A673 (cell line): ENCODE data around the gene FGF1. TPM values are rescaled to one million over a fixed set of nuclear protein-coding genes. Genes with fewer than 3 reads are reported as not detected.
A peak's percentile ranks its signal among the peaks of the same experiment; 100 is the strongest.
"Not testable (repeated sequence)": the region's sequence is repeated elsewhere in the genome, so short reads cannot be mapped to it uniquely, and the experiment has no call there.

Experiments used
- BruUV-seq: library from RNA; stranded (reverse); fragments of 400-500 nt; replicated peaks from 2 replicates; lab custom pipeline; 2021; lab: Mats Ljungman, UMichigan
- CTCF ChIA-PET: fragments of 300-600 bp; sonication (Branson Sonifier 250); formaldehyde crosslinking; loops from one replicate; lab custom pipeline; 2022; ENCODE audit warnings: antibody characterized with exemption; lab: Charles Lee
- POLR2A ChIA-PET: fragments of 300-600 bp; sonication (Branson Sonifier 250); formaldehyde crosslinking; loops from one replicate; lab custom pipeline; 2022; ENCODE audit warnings: antibody characterized with exemption; ENCODE audit not compliant: low non-redundant PET; lab: Charles Lee
- DNase-seq: peaks from one replicate; pipeline ENCODE4 v3.0.0-alpha.2; 2015; ENCODE audit warnings: low spot score
- H3K27ac ChIP-seq: fragments of 200-600 bp; sonication (generic); 2 replicates; pipeline ENCODE4 v1.5.1; 2016; ENCODE audit warnings: mixed run types, low read depth, mild to moderate bottlenecking, mixed read lengths, antibody characterized with exemption, low read length; ENCODE audit not compliant: poor library complexity, severe bottlenecking
- H3K27me3 ChIP-seq: fragments of 200-600 bp; sonication (generic); replicated peaks from 2 replicates; pipeline ENCODE4 v1.6.1; 2017; ENCODE audit warnings: mixed run types, low read depth, mild to moderate bottlenecking, mixed read lengths, antibody characterized with exemption, low read length; ENCODE audit not compliant: insufficient read depth, poor library complexity
- H3K36me3 ChIP-seq: fragments of 200-600 bp; sonication (generic); 2 replicates; pipeline ENCODE4 v1.6.1; 2016; ENCODE audit warnings: mixed run types, mild to moderate bottlenecking, mixed read lengths, antibody characterized with exemption, low read length; ENCODE audit not compliant: insufficient read depth, poor library complexity, severe bottlenecking
- H3K4me1 ChIP-seq: fragments of 200-600 bp; sonication (generic); 2 replicates; pipeline ENCODE4 v1.6.1; 2017; ENCODE audit warnings: mixed run types, mild to moderate bottlenecking, mixed read lengths, antibody characterized with exemption, low read length; ENCODE audit not compliant: insufficient read depth, poor library complexity, severe bottlenecking
- H3K4me3 ChIP-seq: fragments of 200-600 bp; sonication (generic); 2 replicates; pipeline ENCODE4 v1.5.1; 2016; ENCODE audit warnings: low read depth, mixed run types, mild to moderate bottlenecking, mixed read lengths, low read length; ENCODE audit not compliant: poor library complexity, severe bottlenecking
- H3K9me3 ChIP-seq: fragments of 200-600 bp; sonication (generic); 2 replicates; pipeline ENCODE4 v1.6.1; 2016; ENCODE audit warnings: mixed run types, low read depth, mild to moderate bottlenecking, mixed read lengths, antibody characterized with exemption, low read length; ENCODE audit not compliant: poor library complexity, severe bottlenecking
- CTCF ChIP-seq: fragments of 300-800, 200-600 bp; sonication (generic); conservative IDR thresholded peaks from 2 replicates; pipeline ENCODE4 v1.5.1; 2017; ENCODE audit warnings: low read depth, mild to moderate bottlenecking, antibody characterized with exemption, low read length, moderate library complexity, mixed read lengths
- EZH2 ChIP-seq: fragments of 200-600 bp; sonication (generic); IDR thresholded peaks from 2 replicates; pipeline ENCODE4 v1.6.1; 2017; ENCODE audit warnings: borderline replicate concordance, low read depth, mild to moderate bottlenecking, mixed read lengths, antibody characterized with exemption, low read length; ENCODE audit not compliant: poor library complexity, severe bottlenecking
- intact Hi-C: fragments of 100-400 bp; cut with micrococcal nuclease; formaldehyde crosslinking; loops from one replicate; pipeline ENCODE4 v1.10.0; 2022; ENCODE audit not compliant: unreplicated experiment
- total RNA-seq: library from RNA; stranded (reverse); gene quantifications from 2 replicates; pipeline ENCODE4 v1.2.3, GENCODE V29; 2021

The FGF1 gene
- total RNA-seq, 1 experiment from 2014 or later: 0.71 TPM

- ChIA-PET POLR2A (no interaction called here), CTCF (no interaction called here)
- BruUV-seq: no TSS peak
- Histone ChIP-seq H3K36me3 (no peaks in the 10 kb centered on the region), H3K27me3 (no peaks in the 10 kb centered on the region), H3K4me1 (peaks cover 7% of the 10 kb centered on the region), H3K4me3 (no peak overlapping the region), H3K27ac (no peak overlapping the region), H3K9me3 (no peaks in the 10 kb centered on the region)
- intact Hi-C loops: no loop called here
- DNase-seq: no peak
- TF ChIP-seq EZH2 (no peak), CTCF (no peak)
These were observed 35.8 kb downstream of the FGF1 start for GRCh38 chr5:142650060-142650459.

- DNase-seq, intact Hi-C loops, H3K36me3 ChIP-seq, H3K27me3 ChIP-seq, H3K27ac ChIP-seq, BruUV-seq, H3K9me3 ChIP-seq, POLR2A ChIA-PET, H3K4me3 ChIP-seq: not testable (repeated sequence)
- CTCF ChIA-PET: interaction anchor here (0.7 kb wide), 1 partner anchor 13 kb away, joined by 3 read pairs; no protein-coding TSS in a partner anchor
- peaks cover 24% of the 10 kb centered on the region for H3K4me1 ChIP-seq
These were observed 37.8 kb downstream of the FGF1 start for GRCh38 chr5:142648108-142648507.

GRCh38 chr5:142645456-142645855 lies 40.4 kb downstream of the FGF1 start:
- Histone ChIP-seq H3K4me3 (no peak overlapping the region), H3K36me3 (no peaks in the 10 kb centered on the region), H3K27me3 (no peaks in the 10 kb centered on the region), H3K4me1 (peaks cover 33% of the 10 kb centered on the region), H3K27ac (no peak overlapping the region), H3K9me3 (no peaks in the 10 kb centered on the region)
- intact Hi-C loops: no loop called here
- ChIA-PET CTCF (interaction anchor here (2.2 to 3.1 kb wide), 2 partner anchors 10 to 68 kb away, joined by 6 to 21 read pairs; no protein-coding TSS in a partner anchor), POLR2A (interaction anchor here (0.5 kb wide), 1 partner anchor 267 kb away, joined by 3 read pairs; no protein-coding TSS in a partner anchor)
- BruUV-seq: no TSS peak
- TF ChIP-seq EZH2: no peak
- no peak for DNase-seq

GRCh38 chr5:142644640-142645361 lies 41.1 kb downstream of the FGF1 start:
- intact Hi-C loops: no loop called here
- ChIA-PET POLR2A (interaction anchor here (0.5 kb wide), 1 partner anchor 268 kb away, joined by 3 read pairs; no protein-coding TSS in a partner anchor), CTCF (interaction anchor here (0.5 to 3.1 kb wide), 3 partner anchors 11 to 492 kb away, joined by 6 to 21 read pairs (median 7); no protein-coding TSS in a partner anchor)
- no peaks in the 10 kb centered on the region for H3K9me3 ChIP-seq
- no peak for TF ChIP-seq EZH2
- no peak for TF ChIP-seq CTCF
- peaks cover 36% of the 10 kb centered on the region for H3K4me1 ChIP-seq
- H3K4me3 ChIP-seq: peak overlapping the region; percentile 2
- peak; percentile 94 for DNase-seq
- no peaks in the 10 kb centered on the region for H3K36me3 ChIP-seq
- no peak overlapping the region for H3K27ac ChIP-seq
- no TSS peak for BruUV-seq
- H3K27me3 ChIP-seq: no peaks in the 10 kb centered on the region
